Activated naive CD8-positive, alpha-beta T cell treated with anti-CD3 and anti-CD28 coated beads, Interleukin-2, amount 10 ng/mL, durations not matched to agents 7 days and 5 days (primary cell): ENCODE data around the gene ELMO2. TPM values are rescaled to one million over a fixed set of nuclear protein-coding genes. Genes with fewer than 3 reads are reported as not detected.
A peak's percentile ranks its signal among the peaks of the same experiment; 100 is the strongest.

Experiments used
- ATAC-seq: fragments of 150-1000 bp; cut with Tn5 transposase; one replicate; pipeline ENCODE4 v1.10.0; 2021; ENCODE audit warnings: low read depth, moderate library complexity
- POLR2A ChIA-PET: fragments of 350-600 bp; sonication (Branson Sonifier 250); formaldehyde crosslinking; loops from one replicate; lab custom pipeline; 2021; ENCODE audit warnings: antibody characterized with exemption; lab: Charles Lee
- DNase-seq: peaks from one replicate; pipeline ENCODE4 v3.0.0; 2021
- H3K27ac Mint-ChIP-seq: one replicate; pipeline ENCODE4 v1.8.0; 2022; ENCODE audit warnings: mild to moderate bottlenecking, mixed read lengths
- H3K27me3 Mint-ChIP-seq: one replicate; pipeline ENCODE4 v1.8.0; 2022; ENCODE audit warnings: mild to moderate bottlenecking, moderate library complexity, mixed read lengths
- H3K36me3 Mint-ChIP-seq: one replicate; pipeline ENCODE4 v1.8.0; 2021; ENCODE audit warnings: mild to moderate bottlenecking, mixed read lengths
- H3K4me1 Mint-ChIP-seq: one replicate; pipeline ENCODE4 v1.8.0; 2021; ENCODE audit warnings: mixed read lengths
- H3K4me3 Mint-ChIP-seq: one replicate; pipeline ENCODE4 v1.8.0; 2022; ENCODE audit warnings: mild to moderate bottlenecking, moderate library complexity, mixed read lengths
- H3K9me3 Mint-ChIP-seq: one replicate; pipeline ENCODE4 v1.8.0; 2021; ENCODE audit warnings: mixed read lengths
- total RNA-seq, 2 experiments: library from RNA; stranded (reverse); gene quantifications; one replicate each; pipeline ENCODE4 v1.2.3, GENCODE V29; 2021

The ELMO2 gene, protein sequence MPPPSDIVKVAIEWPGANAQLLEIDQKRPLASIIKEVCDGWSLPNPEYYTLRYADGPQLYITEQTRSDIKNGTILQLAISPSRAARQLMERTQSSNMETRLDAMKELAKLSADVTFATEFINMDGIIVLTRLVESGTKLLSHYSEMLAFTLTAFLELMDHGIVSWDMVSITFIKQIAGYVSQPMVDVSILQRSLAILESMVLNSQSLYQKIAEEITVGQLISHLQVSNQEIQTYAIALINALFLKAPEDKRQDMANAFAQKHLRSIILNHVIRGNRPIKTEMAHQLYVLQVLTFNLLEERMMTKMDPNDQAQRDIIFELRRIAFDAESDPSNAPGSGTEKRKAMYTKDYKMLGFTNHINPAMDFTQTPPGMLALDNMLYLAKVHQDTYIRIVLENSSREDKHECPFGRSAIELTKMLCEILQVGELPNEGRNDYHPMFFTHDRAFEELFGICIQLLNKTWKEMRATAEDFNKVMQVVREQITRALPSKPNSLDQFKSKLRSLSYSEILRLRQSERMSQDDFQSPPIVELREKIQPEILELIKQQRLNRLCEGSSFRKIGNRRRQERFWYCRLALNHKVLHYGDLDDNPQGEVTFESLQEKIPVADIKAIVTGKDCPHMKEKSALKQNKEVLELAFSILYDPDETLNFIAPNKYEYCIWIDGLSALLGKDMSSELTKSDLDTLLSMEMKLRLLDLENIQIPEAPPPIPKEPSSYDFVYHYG
- 10 to 100 TPM; 66.8 to 75.2 TPM for total RNA-seq

DNA sequence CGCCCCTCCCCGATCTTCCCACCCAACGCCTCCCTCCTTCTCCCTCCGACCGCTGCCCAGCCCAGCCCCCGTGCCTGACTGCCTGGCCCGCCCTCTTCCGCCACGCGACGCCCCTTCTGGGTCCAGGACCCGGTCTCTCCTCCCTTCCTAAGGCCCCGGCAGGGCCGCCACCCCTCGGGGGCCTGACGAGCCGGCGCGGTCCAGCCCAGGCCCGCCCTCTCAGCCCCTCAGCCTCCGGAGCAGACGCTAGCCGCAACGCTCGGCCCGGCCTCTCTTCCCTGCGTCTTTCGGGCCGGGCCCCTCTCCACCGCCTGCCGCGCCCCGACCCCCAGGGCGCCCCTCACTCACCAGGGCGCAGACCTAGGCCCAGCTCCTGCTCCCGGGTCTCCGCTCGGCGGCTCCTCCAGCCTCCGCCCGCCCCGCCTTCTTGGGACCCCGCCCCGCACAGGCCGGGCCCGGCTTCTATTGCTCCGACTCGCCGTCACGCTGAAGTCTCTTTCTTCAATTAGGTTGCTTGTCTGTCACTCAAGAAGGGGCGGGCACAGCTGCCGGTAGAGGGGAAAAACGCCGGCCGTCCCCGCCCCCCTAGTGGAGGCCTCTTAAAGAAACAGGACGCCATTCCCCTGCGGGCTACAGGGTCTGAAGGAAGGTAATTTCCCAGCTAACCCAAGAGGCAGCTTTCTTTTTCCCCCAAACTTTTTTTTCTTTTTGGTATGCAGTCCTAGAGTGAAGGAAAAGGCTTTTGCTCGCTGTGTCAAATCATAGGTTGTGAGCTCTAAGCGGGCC lies at the start of gene ELMO2:
ELMO2 (minus strand) TSS at position 416 of the 786 bp plus-strand sequence. CDS start 12,133 bp downstream, outside the sequence.
- peaks cover 62% of the 10 kb centered on the region for H3K4me1 Mint-ChIP-seq
- peak; percentile 86 for ATAC-seq
- H3K27me3 Mint-ChIP-seq: no peaks in the 10 kb centered on the region
- H3K27ac Mint-ChIP-seq: peak within 1 kb of the TSS; percentile 94
- POLR2A ChIA-PET: interaction anchor here (0.6 to 3.1 kb wide), 4 partner anchors 42 to 436 kb away, joined by 3 to 57 read pairs (median 4); no protein-coding TSS in a partner anchor
- no peaks in the 10 kb centered on the region for H3K9me3 Mint-ChIP-seq
- H3K4me3 Mint-ChIP-seq: peak within 1 kb of the TSS; percentile 94
- peak; percentile 92 for DNase-seq
- peaks cover 10% of the 10 kb centered on the region for H3K36me3 Mint-ChIP-seq

DNA sequence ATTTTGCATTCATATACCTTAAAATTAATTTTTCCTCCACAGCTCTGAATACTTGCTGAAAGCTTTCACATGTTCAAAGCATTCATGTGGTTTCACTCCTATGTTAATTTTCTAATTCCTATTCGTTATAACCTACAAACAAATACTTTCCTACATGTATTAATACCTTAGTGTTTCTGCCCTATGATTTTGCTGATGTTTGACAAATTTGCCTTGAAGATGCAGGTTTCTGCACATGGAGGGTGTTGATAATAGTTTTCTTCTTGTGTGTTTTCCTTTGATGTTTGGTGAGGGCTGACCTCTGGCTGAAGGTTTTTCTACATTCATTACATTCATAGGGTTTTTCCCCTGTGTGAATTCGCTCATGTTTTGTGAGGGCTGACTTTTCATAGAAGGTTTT lies 49.3 kb upstream of the ELMO2 start:
- Mint-ChIP-seq H3K27ac (no peak overlapping the region), H3K27me3 (peaks cover 23% of the 10 kb centered on the region), H3K9me3 (peaks cover 20% of the 10 kb centered on the region), H3K4me3 (no peak overlapping the region), H3K36me3 (peaks cover 5% of the 10 kb centered on the region), H3K4me1 (peaks cover 1% of the 10 kb centered on the region)
- POLR2A ChIA-PET: no interaction called here
- ATAC-seq (no peak), DNase-seq (no peak)

DNA sequence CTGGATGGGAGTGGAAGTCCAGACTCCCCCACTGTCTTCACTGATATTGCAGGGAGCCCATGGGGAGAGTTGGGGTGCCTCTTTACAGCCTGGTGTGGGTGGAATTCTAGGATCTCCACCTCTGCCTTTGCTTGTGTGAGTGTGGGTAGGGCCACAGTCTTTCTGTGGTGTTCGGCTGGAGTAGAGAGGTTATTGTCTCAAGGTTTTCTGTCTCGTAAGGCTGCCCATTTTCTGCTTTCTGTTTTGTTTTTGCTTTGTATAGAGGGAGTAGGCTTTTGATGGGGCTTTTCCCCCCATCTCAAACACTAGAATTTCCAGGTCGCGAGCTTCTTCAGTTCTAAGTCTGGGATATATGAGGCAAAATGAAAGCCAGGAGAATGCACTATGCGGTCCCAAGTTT lies 40.4 kb upstream of the ELMO2 start:
- Mint-ChIP-seq H3K36me3 (no peaks in the 10 kb centered on the region), H3K9me3 (peaks cover 4% of the 10 kb centered on the region), H3K4me3 (no peak overlapping the region), H3K4me1 (peaks cover 2% of the 10 kb centered on the region), H3K27ac (no peak overlapping the region), H3K27me3 (peaks cover 37% of the 10 kb centered on the region)
- POLR2A ChIA-PET: no interaction called here
- ATAC-seq (no peak), DNase-seq (no peak)

- Mint-ChIP-seq H3K36me3 (no peaks in the 10 kb centered on the region), H3K4me1 (no peaks in the 10 kb centered on the region), H3K4me3 (no peak overlapping the region), H3K9me3 (peaks cover 1% of the 10 kb centered on the region), H3K27me3 (peaks cover 32% of the 10 kb centered on the region), H3K27ac (no peak overlapping the region)
- POLR2A ChIA-PET: no interaction called here
- DNase-seq (no peak), ATAC-seq (no peak)
Observed at GRCh38 chr20:46439837-46440236, 33.4 kb upstream of the ELMO2 start.

- ATAC-seq (no peak), DNase-seq (no peak)
- Mint-ChIP-seq H3K36me3 (no peaks in the 10 kb centered on the region), H3K27me3 (peaks cover 27% of the 10 kb centered on the region), H3K27ac (no peak overlapping the region), H3K4me1 (no peaks in the 10 kb centered on the region), H3K4me3 (no peak overlapping the region), H3K9me3 (peaks cover 1% of the 10 kb centered on the region)
- POLR2A ChIA-PET: interaction anchor here (0.6 kb wide), 1 partner anchor 467 kb away, joined by 4 read pairs; no protein-coding TSS in a partner anchor
Observed at GRCh38 chr20:46438156-46438750, 31.8 kb upstream of the ELMO2 start.

DNA sequence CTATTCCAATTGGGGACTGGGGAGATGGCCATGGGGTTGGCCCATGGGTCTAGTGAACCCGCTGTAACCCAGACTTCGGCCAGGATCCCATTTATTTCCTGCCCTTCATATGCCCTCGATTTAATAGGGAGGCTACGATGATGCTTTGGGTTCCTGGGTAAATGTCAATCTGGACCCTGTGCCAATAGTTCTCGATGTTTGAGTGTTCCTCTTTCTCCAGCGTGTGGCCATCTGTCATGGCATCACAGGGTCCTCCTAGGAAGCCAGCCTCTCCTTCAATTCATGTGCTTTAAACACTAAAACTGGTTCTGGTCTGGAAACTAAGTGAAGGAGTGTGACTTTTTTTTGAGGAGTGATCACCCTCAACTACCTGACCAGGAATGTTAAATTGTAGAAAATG lies 28.7 kb upstream of the ELMO2 start:
- Mint-ChIP-seq H3K36me3 (no peaks in the 10 kb centered on the region), H3K27me3 (peaks cover 27% of the 10 kb centered on the region), H3K4me3 (no peak overlapping the region), H3K27ac (no peak overlapping the region), H3K9me3 (no peaks in the 10 kb centered on the region), H3K4me1 (no peaks in the 10 kb centered on the region)
- POLR2A ChIA-PET: no interaction called here
- no peak for ATAC-seq
- no peak for DNase-seq

- H3K27me3 Mint-ChIP-seq: peaks cover 30% of the 10 kb centered on the region
- ATAC-seq: no peak
Observed at GRCh38 chr20:46434597-46434996, 28.2 kb upstream of the ELMO2 start.

DNA sequence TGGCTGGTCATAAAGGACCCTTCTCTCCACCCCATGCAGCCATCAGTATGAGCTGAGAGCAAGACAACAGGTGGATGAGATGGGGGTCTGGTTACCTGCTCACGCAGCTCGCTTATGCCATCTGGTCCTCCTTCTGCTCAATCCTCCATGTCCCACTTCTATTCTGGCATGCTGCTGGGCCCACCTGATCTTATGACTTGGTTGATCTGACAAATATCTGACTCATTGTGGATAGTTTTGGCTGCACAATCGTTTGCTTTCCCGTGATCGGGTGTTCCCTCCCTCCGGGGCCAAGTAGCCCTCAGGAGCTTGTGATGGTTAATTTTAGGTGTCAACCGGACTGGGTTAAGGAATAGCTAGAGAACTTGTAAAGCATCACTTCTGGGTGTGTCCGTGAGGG lies 26.6 kb upstream of the ELMO2 start:
- Mint-ChIP-seq H3K27me3 (peaks cover 38% of the 10 kb centered on the region), H3K9me3 (no peaks in the 10 kb centered on the region), H3K27ac (no peak overlapping the region), H3K4me1 (no peaks in the 10 kb centered on the region), H3K36me3 (no peaks in the 10 kb centered on the region), H3K4me3 (no peak overlapping the region)
- DNase-seq (no peak), ATAC-seq (no peak)
- POLR2A ChIA-PET: no interaction called here

More at GRCh38 chr20:46434597-46434996, 28.2 kb upstream of the ELMO2 start:
- Mint-ChIP-seq H3K4me1 (no peaks in the 10 kb centered on the region), H3K36me3 (no peaks in the 10 kb centered on the region), H3K27ac (no peak overlapping the region), H3K9me3 (no peaks in the 10 kb centered on the region), H3K4me3 (no peak overlapping the region)
- POLR2A ChIA-PET: no interaction called here
- DNase-seq: no peak

- DNase-seq: no peak
- POLR2A ChIA-PET: no interaction called here
- Mint-ChIP-seq H3K4me3 (no peak overlapping the region), H3K9me3 (no peaks in the 10 kb centered on the region), H3K4me1 (no peaks in the 10 kb centered on the region), H3K27me3 (peaks cover 54% of the 10 kb centered on the region), H3K27ac (no peak overlapping the region), H3K36me3 (no peaks in the 10 kb centered on the region)
- ATAC-seq: no peak
Observed at GRCh38 chr20:46430921-46431712, 24.7 kb upstream of the ELMO2 start.

- Mint-ChIP-seq H3K36me3 (no peaks in the 10 kb centered on the region), H3K27ac (no peak overlapping the region), H3K9me3 (no peaks in the 10 kb centered on the region), H3K4me1 (peaks cover 4% of the 10 kb centered on the region), H3K27me3 (peaks cover 58% of the 10 kb centered on the region), H3K4me3 (no peak overlapping the region)
- DNase-seq: no peak
- no peak for ATAC-seq
- POLR2A ChIA-PET: no interaction called here
Observed at GRCh38 chr20:46427384-46427783, 21.0 kb upstream of the ELMO2 start.

DNA sequence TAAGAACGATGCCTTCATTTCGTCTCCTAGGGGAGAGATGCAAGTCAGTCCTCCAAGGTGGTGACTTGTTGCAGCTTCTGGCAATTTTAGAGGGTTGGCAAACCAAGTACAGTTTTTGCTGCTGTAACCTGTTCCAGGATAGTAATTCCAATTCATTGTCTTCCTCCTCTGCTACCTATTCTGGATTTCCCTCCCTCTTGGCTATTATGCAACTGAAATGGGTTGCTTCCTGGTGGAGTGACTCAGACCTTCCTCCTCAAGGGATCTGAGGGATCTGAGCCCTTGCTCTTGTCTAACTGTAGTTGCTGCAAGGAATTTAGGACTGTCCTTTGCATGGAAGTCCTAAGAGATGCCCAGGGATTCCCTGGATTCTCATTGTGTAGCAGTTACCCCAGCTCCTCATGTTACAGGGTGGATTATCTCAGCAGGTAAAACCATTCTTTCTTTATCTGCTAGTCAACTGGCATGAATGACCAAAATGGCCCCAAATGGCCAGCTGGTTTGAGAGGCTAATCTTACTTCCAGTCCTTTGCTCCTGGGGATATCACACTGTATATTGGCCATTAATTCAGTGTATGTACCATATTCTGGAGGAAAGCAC lies 17.6 kb upstream of the ELMO2 start:
- ATAC-seq (no peak), DNase-seq (no peak)
- Mint-ChIP-seq H3K4me3 (no peak overlapping the region), H3K36me3 (no peaks in the 10 kb centered on the region), H3K4me1 (peaks cover 4% of the 10 kb centered on the region), H3K27ac (no peak overlapping the region), H3K9me3 (no peaks in the 10 kb centered on the region), H3K27me3 (peaks cover 61% of the 10 kb centered on the region)
- POLR2A ChIA-PET: no interaction called here

- Mint-ChIP-seq H3K4me3 (no peak overlapping the region), H3K27me3 (peaks cover 62% of the 10 kb centered on the region), H3K4me1 (peaks cover 4% of the 10 kb centered on the region), H3K9me3 (no peaks in the 10 kb centered on the region), H3K27ac (no peak overlapping the region), H3K36me3 (no peaks in the 10 kb centered on the region)
- ATAC-seq (no peak), DNase-seq (no peak)
- POLR2A ChIA-PET: no interaction called here
Observed at GRCh38 chr20:46423342-46423741, 16.9 kb upstream of the ELMO2 start.
